GM21367 (cell line): Measurements from ENCODE around the gene OPRL1.
"Not testable (repeated sequence)": the region's sequence is repeated elsewhere in the genome, so short reads cannot be mapped to it uniquely, and the experiment has no call there.

Source experiments
- ATAC-seq: cut with Tn5 transposase; IDR thresholded peaks from one replicate; pipeline ENCODE4 v1.9.1; 2021; ENCODE audit not compliant: unreplicated experiment

Gene OPRL1

DNA sequence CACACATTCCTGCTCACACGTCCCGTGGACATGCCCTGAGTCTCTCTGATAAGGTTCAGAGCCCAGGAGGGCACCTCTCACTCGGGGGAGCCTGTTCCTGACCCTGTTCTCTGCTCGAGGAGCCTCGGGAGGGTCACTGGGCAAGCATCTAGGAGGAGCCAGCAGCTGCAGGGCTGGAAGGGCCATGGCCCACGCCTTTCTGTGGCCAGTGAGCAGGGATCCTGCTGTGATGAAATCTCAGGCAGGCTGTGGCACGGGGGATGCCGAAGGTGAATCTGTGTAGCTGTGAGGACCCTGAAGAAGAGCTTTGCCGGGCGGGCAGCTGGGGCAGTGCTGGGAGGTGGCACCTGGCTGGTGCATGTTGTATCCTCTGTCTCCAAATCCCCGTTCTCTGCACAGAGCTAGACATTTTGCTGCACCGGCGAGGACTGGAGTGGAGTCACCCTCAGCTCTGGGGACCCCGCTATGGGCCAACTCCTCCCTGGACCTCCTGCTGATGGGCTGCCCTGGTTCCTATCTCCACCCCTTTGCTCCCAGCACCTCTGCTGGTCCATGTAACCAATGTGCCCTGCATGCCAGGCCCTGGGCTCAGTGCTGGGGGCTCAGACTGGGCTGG is 34.6 kb downstream of the OPRL1 start:
- no peak for ATAC-seq

DNA sequence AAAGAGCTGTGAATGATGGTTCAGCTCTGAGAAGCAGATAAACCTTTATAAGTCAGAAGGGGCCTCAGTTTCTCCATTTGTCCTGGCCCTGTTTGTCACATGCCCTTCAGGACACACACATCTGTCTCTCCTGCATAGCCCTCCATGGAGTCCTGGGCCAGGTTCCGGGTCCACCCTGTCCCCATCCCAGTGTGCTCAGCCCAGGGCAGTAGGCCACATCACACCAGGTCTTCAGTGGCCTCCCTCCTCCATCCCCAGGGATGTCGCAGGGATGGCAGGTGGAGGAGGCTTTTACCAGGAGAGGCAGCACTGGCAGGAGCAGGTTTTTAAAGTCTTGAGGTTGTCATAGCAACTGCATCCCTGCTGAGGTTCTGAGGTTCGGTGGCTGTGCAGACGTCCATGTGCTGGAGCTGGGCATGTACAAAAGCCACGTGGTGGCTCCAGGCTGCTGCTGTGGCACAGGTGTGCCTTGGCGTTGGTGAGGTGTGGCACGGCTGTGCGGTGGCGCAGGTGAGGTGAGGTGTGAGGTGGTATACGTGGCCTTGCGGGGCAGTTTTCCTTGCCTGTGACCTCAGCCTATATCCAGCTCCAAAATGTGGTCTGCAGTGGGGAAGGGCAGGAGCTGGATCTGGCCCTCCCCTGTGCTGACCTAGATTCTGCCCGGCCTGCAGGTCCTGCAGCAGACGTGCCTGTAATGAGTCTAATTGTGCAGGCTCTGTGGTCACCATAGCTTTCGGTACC is 35.5 kb downstream of the OPRL1 start:
- ATAC-seq = no peak

DNA sequence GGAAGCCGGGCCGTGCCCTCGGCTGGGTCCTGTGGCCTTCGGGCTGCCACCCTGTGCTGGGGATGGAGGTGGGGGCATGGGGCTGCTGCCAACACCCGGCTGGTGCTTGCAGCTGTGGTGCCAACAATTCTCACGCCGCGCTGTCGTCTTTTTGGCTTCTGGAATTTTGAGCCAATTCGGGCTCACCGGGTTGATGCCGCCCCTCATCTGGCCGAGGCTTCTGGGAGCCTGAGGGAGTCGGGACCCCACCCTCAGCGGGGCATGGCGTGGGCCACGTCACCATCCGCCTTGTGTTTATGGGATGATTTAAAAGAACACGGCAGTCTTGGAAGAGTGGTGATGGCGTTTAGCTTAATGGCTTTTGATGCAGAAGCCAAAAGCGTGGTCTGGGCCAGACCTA is 36.1 kb downstream of the OPRL1 start:
- ATAC-seq = no peak

DNA sequence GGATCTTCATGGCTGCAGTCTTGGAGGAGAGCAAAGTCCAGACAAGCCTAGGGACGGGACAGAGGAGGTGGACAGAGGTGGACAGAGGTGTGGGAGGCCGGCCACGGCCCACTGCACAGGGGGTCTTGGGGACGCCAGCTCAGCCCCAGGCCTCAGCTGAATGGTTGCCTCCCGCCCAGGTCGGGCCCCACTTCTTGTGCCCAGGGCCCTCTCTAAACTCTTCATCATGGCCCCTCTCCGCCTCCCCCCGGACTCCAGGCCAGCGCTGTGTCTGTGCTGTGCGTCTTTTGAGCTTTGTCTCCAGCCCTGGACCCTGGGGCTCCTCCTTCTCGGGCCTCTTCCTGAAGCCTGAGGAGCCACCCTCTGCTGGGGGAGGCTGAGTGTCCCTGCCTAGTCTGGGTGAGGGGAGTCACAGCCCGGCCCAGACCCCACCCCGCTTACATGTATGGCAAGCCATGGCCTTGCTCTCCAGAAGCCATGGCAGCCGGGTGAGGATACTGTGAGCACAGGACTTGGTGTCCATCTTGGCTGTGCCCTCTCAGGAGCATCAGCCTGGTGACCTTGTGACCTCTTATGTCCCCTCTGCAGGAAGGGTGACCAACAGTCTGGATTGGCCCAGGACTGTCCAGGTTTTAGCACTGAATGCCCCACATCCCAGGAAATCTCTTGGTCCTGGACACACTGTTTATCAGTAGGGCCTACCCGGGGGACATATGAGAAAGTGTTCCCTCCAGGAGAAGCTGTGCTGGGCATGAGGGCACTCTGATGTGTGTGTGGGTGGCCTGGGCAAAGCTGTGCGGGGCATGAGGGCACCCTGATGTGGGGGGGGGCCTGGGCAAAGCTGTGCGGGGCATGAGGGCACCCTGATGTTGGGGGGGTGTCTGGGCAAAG is 36.9 kb downstream of the OPRL1 start:
- no peak for ATAC-seq

DNA sequence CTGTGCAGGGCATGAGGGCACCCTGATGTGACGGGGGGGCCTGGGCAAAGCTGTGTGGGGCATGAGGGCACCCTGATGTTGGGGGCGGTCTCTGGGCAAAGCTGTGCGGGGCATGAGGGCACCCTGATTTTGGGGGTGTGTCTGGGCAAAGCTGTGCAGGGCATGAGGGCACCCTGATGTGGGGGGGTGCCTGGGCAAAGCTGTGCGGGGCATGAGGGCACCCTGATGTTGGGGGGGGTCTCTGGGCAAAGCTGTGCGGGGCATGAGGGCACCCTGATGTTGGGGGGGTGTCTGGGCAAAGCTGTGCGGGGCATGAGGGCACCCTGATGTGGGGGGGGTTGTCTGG is 37.5 kb downstream of the OPRL1 start:
- not testable (repeated sequence) for ATAC-seq

DNA sequence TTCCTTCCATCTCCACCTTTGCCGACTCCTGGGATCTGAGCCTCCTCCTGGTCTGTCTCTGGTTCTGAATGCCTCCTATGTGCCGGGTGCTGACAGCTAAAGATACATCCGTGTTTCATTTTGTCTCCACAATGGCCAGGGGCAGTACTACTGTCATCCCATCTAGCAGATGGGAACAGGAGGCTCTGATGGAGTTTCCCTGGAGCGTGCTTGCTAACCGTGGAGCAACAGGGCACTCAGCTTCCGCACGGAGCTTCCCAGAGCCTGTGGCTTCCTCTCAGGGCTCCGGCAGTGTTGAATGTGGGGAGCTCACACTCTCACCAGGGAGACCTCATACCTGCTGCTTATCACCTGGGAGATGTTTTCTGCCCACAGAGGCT is 39.4 kb downstream of the OPRL1 start:
- no peak for ATAC-seq

DNA sequence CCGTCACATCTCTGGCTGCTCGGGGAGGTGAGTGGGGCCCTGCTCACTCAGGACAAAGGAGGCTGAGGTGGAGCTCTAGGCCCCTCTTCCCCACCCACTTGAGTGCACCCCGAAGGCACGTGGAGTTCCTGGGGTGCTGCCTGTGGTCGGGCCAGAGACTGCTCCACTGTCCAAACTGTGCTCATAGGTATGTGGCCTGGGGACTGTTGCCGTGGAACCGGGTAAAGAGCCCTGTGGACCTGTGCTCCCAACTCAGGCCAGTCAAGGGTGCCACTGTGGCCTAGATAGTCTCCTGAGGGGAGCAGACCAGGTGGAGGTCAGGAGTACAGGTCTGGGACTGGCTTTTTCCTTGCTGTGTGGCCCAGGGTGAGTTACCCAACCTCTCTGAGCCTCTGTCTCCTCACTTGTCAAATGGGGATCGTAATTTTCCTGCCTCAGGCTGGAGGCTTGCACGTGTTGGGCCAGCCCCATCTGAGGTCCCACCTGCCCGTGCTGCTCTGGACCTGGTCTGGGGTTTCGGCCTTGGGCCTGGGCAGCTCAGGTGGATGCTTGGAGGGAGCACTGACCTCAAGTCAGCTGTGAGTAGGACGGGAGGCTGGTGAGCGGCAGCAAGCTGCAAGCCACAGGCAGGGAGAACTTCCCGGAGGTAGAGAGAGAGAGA is 39.9 kb downstream of the OPRL1 start:
- ATAC-seq = no peak

DNA sequence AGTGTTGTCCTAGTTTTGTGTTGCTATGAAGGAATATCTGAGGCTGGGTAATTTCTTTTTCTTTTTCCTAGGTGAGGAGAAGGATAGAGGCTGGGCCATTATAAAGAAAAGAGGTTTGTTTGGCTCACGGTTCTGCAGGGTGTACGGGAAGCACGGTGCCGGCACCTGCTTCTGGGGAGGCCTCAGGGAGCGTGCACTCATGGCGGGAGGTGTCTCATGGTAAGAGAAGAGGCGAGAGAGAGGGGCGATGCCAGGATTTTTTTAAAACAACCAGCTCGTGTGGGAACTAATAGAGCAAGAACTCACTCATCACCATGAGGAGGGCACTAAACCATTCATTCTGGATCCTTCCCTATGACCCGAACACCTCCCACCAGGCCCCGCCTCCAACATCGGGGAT is 41.7 kb downstream of the OPRL1 start:
- ATAC-seq = no peak

DNA sequence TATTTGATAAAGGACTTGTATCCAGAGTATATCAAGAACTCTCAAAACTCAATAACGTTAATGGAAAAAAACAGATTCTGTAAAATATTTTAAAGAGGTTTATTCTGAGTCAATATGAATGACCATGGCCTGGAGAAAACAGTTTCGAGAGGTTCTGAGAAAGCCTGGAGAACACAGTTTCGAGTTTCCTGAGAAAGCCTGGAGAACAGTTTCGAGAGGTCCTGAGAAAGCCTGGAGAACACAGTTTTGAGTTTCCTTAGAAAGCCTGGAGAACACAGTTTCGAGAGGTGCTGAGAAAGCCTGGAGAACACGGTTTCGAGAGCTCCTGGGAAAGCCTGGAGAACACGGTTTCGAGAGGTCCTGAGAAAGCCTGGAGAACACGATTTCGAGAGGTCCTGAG is 43.0 kb downstream of the OPRL1 start:
- not testable (repeated sequence) for ATAC-seq

DNA sequence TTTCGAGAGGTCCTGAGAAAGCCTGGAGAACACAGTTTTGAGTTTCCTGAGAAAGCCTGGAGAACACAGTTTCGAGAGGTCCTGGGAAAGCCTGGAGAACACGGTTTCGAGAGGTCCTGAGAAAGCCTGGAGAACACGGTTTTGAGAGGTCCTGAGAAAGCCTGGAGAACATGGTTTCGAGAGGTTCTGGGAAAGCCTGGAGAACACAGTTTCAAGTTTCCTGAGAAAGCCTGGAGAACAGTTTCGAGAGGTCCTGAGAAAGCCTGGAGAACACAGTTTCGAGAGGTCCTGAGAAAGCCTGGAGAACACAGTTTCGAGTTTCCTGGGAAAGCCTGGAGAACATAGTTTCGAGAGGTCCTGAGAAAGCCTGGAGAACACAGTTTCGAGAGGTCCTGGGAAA is 43.6 kb downstream of the OPRL1 start:
- not testable (repeated sequence) for ATAC-seq

DNA sequence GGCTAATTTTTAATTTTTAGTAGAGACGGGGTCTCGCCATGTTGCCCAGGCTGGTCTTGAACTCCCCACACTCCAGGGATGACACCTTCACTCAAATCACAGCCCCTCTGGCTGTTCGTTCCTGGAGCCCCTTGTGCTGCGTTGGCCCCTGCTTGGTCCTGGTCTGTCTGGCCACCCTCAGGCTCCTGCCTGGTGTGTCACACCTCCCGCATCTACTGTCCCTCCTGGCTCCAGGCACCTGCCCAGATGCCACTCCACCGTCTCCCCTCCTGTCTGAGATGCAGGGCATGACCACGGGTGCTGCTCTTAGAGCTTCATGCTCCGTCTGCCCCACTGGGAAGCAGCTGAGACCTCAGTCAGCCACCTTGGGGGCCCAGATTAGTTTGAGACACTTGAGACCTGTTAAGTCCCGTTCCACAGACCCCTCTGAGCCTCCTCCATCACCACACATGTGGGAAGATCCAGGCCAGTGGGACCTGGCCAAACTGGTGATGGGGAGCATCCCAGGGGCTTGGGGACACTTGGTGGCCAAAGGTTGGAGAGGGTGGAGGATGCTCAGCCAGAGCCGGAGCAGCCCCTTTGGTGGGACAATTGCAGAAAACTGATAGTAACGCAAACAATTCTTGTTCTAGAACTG is 49.4 kb downstream of the OPRL1 start:
- no peak for ATAC-seq

DNA sequence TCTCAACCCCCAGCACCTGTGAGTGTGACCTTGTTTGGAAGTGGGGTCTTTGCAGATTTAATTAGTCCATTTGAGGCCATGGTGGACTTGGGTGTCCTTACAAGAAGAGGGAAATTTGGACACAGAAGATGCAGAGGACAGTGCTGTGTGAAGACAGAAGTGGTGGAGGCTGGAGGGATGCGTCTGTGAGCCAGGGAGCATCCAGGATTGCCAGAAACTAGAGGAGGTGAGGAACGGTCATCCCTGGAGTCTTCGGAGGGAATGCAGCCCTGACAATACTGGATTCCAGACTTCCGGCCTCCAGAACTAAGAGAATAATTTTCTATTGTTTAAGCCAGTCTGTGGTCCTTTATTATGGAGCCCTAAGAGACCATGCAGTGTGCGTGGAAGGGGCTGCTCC is 50.4 kb downstream of the OPRL1 start:
- ATAC-seq = no peak

DNA sequence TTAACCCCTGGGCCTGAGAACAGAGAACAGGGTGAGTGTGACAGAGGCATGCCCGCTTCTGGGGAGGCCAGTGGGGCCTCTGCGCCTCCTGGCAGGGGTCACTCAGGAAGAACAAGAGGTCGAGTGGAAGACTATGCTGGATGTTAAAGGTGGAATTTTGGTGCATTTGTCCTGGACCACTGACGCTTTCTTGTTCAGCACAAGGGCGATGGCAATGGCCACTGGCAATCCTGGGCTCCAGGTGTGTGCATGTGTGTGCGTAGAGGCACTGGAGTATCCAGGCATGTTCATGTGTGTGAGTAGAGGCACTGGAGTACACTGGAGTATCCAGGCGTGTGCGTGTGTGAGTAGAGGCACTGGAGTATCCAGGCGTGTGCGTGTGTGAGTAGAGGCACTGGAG is 51.0 kb downstream of the OPRL1 start:
- no peak for ATAC-seq

DNA sequence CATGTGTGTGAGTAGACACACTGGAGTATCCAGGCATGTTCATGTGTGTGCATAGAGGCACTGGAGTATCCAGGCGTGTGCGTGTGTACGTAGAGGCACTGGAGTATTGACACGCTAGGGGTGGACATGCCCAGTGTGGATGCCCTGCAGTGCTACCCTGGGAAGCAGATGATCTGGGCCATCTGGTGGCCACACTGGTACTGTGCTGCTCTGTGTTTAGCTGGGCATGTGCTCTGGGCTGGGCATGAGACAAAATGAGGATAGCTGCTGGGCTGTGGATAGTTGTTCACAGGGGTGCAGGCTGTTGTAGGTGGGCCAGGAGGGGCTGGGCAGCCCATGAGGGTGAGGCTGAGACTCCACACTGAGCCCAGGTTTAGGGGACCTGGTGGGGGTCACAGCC is 51.5 kb downstream of the OPRL1 start:
- no peak for ATAC-seq

DNA sequence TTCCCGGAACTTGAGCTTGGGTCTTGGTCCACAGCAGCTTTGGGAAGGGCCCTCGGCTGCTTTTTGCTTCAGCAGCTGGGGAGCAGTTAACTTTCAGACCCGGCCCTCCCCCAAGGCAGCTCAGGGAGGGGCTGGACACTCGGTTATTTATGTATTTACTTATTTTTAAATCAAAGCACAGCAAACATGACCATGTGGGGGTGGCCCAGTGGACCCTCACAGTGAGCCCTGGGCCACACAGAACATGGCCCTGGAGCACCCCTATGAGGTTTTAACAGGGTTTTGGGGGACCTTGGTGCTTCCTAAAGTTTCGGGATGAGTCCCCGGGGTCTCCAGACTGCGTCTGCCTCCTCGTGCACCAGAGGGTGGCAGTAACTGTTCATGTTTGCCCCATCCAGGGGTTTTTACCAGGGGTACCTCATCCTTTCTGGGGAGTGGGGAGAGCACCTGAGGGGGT is 54.1 kb downstream of the OPRL1 start:
- ATAC-seq = no peak

DNA sequence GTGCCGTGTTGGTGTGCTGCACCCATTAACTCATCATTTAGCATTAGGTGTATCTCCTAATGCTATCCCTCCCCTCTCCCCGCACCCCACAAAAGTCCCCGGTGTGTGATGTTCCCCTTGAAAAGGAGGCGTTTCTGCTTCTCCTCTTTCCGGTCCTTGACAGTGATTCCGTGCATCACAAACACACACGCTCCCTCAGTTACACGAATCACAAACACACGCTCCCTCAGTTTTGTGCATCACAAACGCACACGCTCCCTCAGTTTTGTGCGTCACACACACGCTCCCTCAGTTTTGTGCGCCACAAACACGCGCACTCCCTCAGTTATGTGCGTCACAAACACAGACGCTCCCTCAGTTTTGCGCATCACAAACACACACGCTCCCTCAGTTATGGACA is 54.9 kb downstream of the OPRL1 start:
- ATAC-seq = not testable (repeated sequence)

DNA sequence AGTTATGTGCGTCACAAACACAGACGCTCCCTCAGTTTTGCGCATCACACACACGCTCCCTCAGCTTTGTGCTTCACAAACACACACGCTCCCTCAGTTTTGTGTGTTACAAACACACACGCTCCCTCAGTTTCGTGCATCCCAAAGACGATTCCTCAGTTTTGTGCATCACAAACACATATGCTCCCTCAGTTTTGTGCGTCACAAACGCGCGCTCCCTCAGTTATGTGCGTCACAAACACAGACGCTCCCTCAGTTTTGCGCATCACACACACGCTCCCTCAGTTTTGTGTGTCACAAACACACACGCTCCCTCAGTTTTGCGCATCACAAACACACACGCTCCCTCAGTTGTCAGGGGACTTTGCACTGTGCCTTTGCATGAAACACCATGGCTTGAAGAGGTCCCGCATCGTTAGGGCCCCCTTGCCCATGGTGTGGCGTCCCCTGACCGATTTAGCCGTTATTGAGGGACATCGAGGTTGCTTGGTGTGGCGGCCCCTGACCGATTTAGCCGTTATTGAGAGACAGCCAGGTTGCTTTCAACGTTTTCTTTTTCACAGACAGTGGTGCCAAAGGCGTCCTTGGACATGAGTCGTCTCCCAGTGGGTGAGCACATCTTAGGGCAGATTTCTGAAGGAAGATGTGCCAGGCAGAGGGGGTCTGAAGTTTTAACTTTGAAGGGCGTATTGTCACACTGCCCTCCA is 56.3 kb downstream of the OPRL1 start:
- no peak for ATAC-seq

DNA sequence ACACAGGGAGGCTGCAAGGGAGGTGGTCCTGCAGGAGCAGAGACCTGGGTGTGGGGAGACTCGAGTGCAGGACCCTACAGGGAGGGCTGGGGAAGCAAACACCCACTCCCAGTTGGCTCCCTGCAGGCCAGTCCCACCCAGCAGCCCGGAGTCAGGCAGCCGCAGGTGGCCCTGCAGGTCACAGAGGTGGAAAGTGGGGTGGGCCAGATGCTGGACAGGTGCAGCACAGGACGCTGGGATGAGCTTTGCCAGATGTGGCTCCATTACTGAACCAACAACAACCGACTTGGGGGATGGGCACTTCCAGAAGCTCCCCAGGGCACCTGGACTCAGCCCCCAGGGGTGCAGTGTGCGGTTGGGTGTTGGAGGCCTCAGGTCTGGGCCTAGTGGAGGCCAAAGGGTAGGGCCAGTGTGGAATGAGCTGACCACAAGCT is 57.7 kb downstream of the OPRL1 start:
- no peak for ATAC-seq

DNA sequence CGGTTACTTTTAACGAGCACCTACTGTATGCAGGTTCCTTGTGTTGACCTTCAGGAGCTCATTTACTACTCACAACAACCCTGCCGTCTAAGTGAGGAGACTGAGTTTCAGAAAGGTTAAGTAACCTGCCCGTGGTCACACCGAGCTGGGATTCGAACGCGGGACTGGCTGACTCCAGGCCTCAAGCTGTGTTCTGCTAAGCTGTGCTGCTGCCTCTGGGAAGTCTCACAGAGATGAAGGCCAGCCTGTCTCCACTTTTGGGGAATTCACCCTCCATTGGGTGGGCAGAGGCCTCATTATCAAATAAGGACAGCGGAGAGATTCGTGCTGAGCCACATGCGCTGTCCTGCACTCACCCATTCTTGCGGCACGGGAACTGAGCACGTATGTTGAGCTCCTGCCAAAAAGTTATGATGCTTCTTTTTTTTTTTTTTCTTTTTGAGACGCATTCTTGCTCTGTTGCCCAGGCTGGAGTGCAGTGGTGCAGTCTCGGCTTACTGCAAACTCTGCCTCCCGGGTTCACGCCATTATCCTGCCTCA is 58.5 kb downstream of the OPRL1 start:
- no peak for ATAC-seq
